OCI-LY1 (cell line): ENCODE measurements around the gene GTF3C5.

Source experiments
- EZH2 ChIP-seq: fragments of 200-600 bp; sonication (generic), shearing (Covaris generic); IDR thresholded peaks from 2 replicates; pipeline ENCODE4 v1.8.0; 2017; ENCODE audit warnings: borderline replicate concordance, mixed run types, mild to moderate bottlenecking, antibody characterized with exemption, low read length, moderate library complexity, mixed read lengths
- TF ChIP-seq, protein P1 (sequence below): fragments of 200-600 bp; sonication (generic), shearing (Covaris generic); IDR thresholded peaks from 2 replicates; pipeline ENCODE4 v1.5.1; 2017; ENCODE audit warnings: mild to moderate bottlenecking, antibody characterized with exemption, low read length, moderate library complexity, mixed read lengths

DNA sequence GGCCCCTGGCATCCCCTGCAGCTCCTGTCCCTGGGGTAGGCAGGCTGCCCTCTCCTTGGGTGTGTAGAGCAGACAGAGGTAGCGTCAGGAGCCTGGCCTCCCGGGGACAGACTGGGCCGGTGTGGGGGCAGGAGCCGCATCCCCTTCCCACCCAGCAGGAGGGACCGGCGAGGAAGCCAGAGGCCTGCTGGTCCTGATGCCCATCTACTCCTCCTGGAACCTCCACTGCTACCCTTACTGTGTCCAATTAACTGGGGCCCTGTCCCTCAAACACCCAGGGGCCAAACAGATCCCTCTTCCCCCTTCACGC is 74.6 kb downstream of the GTF3C5 start:
- TF ChIP-seq, protein P1, sequence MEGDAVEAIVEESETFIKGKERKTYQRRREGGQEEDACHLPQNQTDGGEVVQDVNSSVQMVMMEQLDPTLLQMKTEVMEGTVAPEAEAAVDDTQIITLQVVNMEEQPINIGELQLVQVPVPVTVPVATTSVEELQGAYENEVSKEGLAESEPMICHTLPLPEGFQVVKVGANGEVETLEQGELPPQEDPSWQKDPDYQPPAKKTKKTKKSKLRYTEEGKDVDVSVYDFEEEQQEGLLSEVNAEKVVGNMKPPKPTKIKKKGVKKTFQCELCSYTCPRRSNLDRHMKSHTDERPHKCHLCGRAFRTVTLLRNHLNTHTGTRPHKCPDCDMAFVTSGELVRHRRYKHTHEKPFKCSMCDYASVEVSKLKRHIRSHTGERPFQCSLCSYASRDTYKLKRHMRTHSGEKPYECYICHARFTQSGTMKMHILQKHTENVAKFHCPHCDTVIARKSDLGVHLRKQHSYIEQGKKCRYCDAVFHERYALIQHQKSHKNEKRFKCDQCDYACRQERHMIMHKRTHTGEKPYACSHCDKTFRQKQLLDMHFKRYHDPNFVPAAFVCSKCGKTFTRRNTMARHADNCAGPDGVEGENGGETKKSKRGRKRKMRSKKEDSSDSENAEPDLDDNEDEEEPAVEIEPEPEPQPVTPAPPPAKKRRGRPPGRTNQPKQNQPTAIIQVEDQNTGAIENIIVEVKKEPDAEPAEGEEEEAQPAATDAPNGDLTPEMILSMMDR, result no peak
- TF ChIP-seq EZH2, result no peak
